ENCODE data around the gene PRKACA. TPM values are rescaled to one million over a fixed set of nuclear protein-coding genes. Genes with fewer than 3 reads are reported as not detected.

The PRKACA gene
- total RNA-seq, 4 donors from 2014 or later: 16.7 to 74.8 (median 39.5) TPM

DNA sequence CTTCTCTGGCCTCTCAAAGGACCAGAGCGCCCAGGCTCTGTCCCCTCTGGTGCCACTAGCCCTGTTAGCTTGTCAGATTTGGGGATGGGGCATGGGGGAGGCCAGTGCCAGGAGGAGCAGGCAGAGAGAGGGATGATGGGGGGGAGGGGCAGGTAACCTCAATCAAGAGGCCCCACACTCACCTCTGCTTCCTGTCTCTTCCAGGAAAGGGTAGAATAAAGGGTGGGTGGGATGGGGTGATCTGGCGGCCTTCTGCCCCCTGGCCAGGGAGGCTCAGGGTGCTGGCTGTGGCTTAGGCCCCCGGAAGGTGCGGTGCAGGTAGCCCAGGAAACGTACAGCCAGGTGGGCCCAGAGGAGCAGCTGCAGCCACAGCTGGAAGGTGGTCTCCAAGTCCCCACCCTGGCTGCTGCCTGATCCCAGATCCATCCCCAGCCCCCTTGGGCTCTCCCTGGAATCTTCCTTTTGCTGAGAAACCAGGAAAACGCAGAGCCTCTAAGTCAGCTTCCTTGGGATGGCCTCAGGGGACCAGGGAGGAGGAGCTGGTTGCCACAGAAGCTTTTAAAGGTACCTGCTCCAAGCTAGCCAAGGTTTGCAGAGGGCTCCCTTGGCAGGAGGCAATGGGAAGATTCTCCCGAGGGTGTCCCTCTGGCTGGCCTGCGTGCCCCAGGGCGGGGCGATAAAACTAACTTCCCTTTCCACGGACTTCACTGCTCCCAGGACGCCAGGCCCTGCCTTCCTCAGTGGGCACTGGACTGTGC is 5.3 kb downstream of the PRKACA start:
- Histone ChIP-seq H3K9me3 (no peaks in the 10 kb centered on the region), H3K36me3 (no peaks in the 10 kb centered on the region), H3K4me1 (peaks cover 28 to 65% (median 38%) of the 10 kb centered on the region in 4 donors), H3K27me3 (no peaks in the 10 kb centered on the region), H3K4me3 (peak overlapping the region in 1 of 4 donors; percentile 16), H3K27ac (peak overlapping the region; percentile 73 to 100 (median 80))
- DNase-seq: no peak
- TF ChIP-seq POLR2A (IDR thresholded peaks at IDR 0.05): no peak
- TF ChIP-seq, protein P1, sequence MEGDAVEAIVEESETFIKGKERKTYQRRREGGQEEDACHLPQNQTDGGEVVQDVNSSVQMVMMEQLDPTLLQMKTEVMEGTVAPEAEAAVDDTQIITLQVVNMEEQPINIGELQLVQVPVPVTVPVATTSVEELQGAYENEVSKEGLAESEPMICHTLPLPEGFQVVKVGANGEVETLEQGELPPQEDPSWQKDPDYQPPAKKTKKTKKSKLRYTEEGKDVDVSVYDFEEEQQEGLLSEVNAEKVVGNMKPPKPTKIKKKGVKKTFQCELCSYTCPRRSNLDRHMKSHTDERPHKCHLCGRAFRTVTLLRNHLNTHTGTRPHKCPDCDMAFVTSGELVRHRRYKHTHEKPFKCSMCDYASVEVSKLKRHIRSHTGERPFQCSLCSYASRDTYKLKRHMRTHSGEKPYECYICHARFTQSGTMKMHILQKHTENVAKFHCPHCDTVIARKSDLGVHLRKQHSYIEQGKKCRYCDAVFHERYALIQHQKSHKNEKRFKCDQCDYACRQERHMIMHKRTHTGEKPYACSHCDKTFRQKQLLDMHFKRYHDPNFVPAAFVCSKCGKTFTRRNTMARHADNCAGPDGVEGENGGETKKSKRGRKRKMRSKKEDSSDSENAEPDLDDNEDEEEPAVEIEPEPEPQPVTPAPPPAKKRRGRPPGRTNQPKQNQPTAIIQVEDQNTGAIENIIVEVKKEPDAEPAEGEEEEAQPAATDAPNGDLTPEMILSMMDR (IDR thresholded peaks at IDR 0.05): no peak
- TF ChIP-seq EP300 (IDR thresholded peaks at IDR 0.05; ENCODE audit: low read depth): no peak
- no peak for TF ChIP-seq POLR2AphosphoS5 (IDR thresholded peaks at IDR 0.05)
- WGBS, 2 donors (ENCODE audit: low coverage in 1 of 2): 65 to 80% methylated on average over 4 to 12 of the region's 12 CpGs
- in situ Hi-C loops (cut with MboI; ENCODE audit: low pct_ligation_motif_present in 1 of 4, low pct_unique_long_range_greater_than_20kb in 1 of 4, low sequenced_read_pairs in 3 of 4) (no loop called here), intact Hi-C loops (cut with DNase I; ENCODE audit: low total_unique reads) (no loop called here)

DNA sequence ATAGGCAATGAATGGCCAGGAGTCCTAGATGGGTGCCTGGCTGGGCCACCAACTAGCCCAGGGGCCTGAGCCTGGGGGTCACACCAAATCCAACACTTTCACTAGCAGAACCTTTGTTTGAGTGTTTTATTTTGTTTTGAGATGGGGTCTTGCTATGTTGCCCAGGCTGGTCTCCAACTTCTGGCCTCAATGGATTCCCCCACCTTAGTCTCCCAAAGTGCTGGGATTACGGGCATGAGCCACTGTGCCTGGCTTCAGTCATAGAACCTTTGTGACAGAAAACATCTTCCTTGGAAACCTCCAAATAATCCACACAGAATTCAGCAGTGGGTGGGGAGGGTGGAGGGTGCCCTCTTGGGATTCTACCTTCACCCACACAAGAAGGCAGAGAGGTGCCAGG is 6.1 kb downstream of the PRKACA start:
- intact Hi-C loops (cut with DNase I; ENCODE audit: low total_unique reads): no loop called here
- 92% methylated on average over 1 of the region's 1 CpG; no CpG with 5 or more reads in 1 of the 2 donors for WGBS, 2 donors (ENCODE audit: low coverage in 1 of 2)
- H3K36me3 ChIP-seq: no peaks in the 10 kb centered on the region
- H3K4me1 ChIP-seq: peaks cover 26 to 59% (median 32%) of the 10 kb centered on the region in 4 donors
- H3K27ac ChIP-seq: peak overlapping the region in 1 of 4 donors; percentile 75
- DNase-seq: no peak
- no peaks in the 10 kb centered on the region for H3K27me3 ChIP-seq
- H3K4me3 ChIP-seq: no peak overlapping the region
- TF ChIP-seq POLR2A (IDR thresholded peaks at IDR 0.05) (no peak), POLR2AphosphoS5 (IDR thresholded peaks at IDR 0.05) (no peak)
- in situ Hi-C loops (cut with MboI; ENCODE audit: low pct_ligation_motif_present in 1 of 4, low pct_unique_long_range_greater_than_20kb in 1 of 4, low sequenced_read_pairs in 3 of 4): no loop called here
- H3K9me3 ChIP-seq: no peaks in the 10 kb centered on the region

DNA sequence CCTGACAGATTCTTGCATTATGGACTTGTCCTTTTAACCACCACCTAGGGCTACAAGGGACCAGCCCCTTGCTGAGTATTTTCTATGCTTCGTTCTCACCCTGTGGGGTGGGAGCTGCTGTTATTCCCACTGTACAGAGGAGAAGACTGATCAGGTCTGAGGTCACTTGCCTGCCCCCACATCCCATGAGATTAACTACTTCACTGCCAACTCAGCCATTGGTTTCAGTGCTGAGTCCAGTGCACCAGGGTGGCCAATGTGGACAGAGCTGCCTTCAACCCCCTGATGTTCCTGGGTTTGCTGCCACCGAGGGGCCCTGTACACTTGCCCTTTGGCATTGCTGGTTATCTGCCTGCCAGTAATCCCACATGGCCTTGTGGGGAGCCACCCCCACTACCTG is 6.9 kb downstream of the PRKACA start:
- H3K4me1 ChIP-seq: peaks cover 20 to 55% (median 24%) of the 10 kb centered on the region in 4 donors
- no peak overlapping the region for H3K27ac ChIP-seq
- in situ Hi-C loops (cut with MboI; ENCODE audit: low pct_ligation_motif_present in 1 of 4, low pct_unique_long_range_greater_than_20kb in 1 of 4, low sequenced_read_pairs in 3 of 4): no loop called here
- DNase-seq: no peak
- intact Hi-C loops (cut with DNase I; ENCODE audit: low total_unique reads): no loop called here
- H3K27me3 ChIP-seq: no peaks in the 10 kb centered on the region
- 81 to 83% methylated on average over 1 to 2 of the region's 2 CpGs for WGBS, 2 donors (ENCODE audit: low coverage in 1 of 2)
- no peak overlapping the region for H3K4me3 ChIP-seq
- no peaks in the 10 kb centered on the region for H3K36me3 ChIP-seq
- TF ChIP-seq, protein P1 (IDR thresholded peaks at IDR 0.05): no peak
- TF ChIP-seq POLR2A (IDR thresholded peaks at IDR 0.05): no peak
- TF ChIP-seq POLR2AphosphoS5 (IDR thresholded peaks at IDR 0.05): no peak
- TF ChIP-seq EP300 (IDR thresholded peaks at IDR 0.05; ENCODE audit: low read depth): no peak
- no peaks in the 10 kb centered on the region for H3K9me3 ChIP-seq

DNA sequence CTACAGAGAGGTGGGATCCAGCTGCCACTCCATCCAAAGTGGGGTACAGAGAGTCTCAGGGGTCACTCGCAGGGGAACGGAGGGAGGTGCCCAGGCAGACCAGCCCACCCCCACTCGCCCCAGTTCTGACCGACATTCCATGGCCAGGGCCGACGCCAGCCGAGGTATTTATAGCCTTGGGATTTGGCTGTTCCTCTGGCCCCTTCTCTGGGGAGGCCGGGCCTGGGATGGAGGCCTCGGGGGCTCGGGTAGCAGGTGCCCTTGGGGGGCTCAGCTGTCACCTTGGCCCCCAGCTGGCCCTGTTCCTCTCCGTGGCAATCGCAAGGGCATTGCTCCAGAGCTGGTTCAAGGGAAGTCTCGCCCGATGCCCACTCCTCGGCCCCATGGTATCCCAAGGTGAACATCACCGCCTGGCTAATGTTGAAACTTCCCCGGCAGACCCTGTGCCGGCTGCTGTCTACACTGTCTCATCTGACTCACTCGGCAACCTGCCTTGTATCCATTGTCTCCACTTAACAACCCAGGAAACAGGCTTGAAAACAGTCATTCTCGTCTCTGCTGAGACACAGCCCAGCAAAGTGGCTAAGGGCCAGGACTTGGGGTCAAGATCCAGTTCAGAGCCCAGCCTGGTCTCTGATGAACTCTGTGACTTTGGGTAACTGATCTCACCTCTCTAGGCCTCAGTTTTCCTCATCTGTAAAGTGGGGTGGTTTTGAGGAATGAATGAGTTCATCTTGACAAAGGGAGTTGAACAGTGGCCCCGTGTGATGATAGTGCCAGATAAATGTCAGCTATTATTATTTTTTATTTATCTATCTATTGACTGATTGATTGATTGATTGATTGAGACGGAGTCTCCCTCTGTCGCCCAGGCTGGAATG is 9.7 kb downstream of the PRKACA start:
- no peaks in the 10 kb centered on the region for H3K27me3 ChIP-seq
- no peaks in the 10 kb centered on the region for H3K9me3 ChIP-seq
- 75% methylated on average over 23 of the region's 23 CpGs; no CpG with 5 or more reads in 1 of the 2 donors for WGBS, 2 donors (ENCODE audit: low coverage in 1 of 2)
- peak overlapping the region; percentile 23 to 76 (median 60) for H3K27ac ChIP-seq
- TF ChIP-seq EP300 (IDR thresholded peaks at IDR 0.05; ENCODE audit: low read depth) (no peak), POLR2AphosphoS5 (IDR thresholded peaks at IDR 0.05) (no peak), POLR2A (IDR thresholded peaks at IDR 0.05) (no peak)
- TF ChIP-seq, protein P1 (IDR thresholded peaks at IDR 0.05): no peak
- intact Hi-C loops (cut with DNase I; ENCODE audit: low total_unique reads) (no loop called here), in situ Hi-C loops (cut with MboI; ENCODE audit: low pct_ligation_motif_present in 1 of 4, low pct_unique_long_range_greater_than_20kb in 1 of 4, low sequenced_read_pairs in 3 of 4) (no loop called here)
- H3K36me3 ChIP-seq: no peaks in the 10 kb centered on the region
- H3K4me3 ChIP-seq: no peak overlapping the region
- peaks cover 6 to 37% (median 10%) of the 10 kb centered on the region in 4 donors for H3K4me1 ChIP-seq
- no peak for DNase-seq
